GM19193 (cell line): ENCODE measurements around the gene CHMP3.

Source experiments
- POLR2A ChIP-seq: IDR thresholded peaks from 4 replicates; pipeline ENCODE4 v1.6.1; 2011; ENCODE audit not compliant: insufficient read depth, insufficient read length; ENCODE audit errors: extremely low read depth

The CHMP3 gene

DNA sequence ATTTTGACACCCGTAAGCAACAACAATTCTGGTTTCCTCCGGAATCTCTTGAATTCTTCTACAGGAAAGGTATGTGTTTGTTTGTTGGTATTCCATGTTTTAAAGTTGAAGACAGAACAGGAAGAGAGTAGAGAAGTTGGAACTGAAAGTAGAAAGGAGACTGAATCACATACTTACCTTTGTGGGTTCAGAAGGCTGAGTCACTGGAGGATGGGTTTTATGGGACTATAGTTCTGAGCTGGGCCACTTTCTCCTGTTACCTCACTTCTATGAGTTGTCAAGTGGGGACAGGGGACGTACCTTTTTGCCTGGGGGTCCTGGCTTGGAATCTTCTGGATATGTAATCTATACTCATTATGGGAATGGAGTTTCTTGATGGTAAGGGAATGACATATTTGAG lies 81.2 kb downstream of the CHMP3 start:
- no peak for TF ChIP-seq POLR2A

DNA sequence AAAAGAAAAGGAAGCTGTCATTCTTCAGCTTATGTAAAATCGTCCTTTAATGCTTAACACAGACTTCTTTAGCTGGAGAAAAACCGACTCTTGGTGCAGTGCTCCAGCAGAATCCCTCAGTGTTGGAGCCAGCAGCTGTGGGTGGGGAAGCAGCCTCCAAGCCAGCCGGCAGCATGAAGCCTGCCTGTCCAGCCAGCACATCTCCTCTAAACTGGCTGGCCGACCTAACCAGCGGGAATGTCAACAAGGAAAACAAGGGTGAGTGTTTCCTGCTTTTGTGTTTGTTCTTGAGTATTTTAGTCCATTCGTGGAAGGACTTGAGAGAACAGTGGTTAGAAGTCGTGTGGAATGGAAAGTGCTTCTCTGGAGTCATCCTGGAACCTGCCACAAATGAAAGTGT lies 83.1 kb downstream of the CHMP3 start:
- TF ChIP-seq POLR2A: no peak

DNA sequence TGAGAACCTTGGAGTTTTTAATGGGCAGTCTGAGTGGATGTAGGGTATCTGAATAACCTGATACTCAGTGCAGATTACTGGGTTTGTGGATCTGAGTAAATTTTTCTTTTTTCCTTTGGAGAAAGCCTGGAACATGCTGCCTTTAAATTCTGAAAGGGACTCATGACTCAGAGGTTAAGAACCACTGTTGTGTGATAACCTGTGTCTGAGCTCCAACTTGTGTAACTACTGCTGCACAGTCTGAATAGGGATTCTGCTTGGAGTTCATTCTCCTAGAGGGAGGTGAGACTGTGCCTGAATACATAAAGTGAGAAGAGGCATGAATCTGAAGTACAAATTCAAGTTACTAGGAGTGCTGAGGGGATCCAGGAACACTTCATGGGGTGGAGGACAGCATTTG lies 85.9 kb downstream of the CHMP3 start:
- TF ChIP-seq POLR2A: no peak

DNA sequence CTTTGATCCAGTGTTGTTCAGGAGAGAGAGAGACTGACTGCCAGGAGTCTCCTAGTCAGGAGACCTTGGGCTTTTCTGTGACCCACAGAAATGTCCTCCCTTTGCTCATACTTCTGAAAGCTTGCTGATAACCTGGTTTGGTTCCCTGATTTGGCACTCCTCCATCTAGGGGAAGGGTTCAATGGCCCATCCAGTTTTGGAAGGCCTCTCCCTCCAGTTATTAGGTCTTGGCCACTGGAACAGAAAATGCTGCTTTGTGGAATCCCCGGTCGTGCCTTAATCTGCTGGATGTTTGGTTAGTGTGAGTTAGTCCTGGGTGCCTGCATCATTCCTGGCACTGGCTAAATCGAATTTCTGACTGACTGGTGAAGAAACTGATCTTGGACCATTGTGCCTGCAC lies 86.3 kb downstream of the CHMP3 start:
- TF ChIP-seq POLR2A: no peak

DNA sequence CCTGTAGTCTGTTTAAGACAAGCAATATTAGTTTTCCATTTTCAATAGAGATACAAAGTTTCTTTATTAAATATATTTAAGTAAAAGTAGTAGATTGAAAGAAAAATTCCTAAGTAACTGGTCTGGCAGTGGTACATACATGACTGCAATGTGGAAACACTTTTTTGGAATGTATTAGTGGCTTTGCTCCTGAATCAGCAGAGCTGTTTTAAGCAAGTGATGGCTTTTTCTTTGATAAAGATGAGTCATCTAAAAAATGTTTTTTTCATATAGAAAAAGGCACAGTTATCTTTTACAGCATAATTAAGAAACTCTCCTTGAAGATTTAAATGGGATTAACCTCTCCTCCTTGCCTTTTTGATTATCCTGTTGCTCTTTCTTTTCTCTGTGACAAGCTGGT lies 87.2 kb downstream of the CHMP3 start:
- TF ChIP-seq POLR2A: no peak

DNA sequence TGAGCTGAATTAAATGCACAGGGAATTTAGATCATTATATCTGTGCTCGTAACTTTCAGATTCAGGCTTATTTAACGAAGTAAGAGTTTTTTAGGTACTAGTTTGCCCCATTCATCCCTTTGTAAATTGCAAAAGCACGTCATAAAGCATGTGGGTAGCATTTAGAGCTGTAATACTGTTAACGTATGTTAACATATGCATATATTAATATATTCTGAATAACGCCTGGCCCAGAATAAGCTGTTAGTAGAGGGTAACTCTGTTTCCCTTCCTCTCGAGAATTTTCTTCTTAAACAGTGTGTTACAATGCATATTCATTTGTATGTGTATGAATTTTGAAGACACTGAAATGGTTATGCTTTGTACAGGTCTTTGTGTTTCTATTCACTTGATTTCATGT lies 91.6 kb downstream of the CHMP3 start:
- no peak for TF ChIP-seq POLR2A

DNA sequence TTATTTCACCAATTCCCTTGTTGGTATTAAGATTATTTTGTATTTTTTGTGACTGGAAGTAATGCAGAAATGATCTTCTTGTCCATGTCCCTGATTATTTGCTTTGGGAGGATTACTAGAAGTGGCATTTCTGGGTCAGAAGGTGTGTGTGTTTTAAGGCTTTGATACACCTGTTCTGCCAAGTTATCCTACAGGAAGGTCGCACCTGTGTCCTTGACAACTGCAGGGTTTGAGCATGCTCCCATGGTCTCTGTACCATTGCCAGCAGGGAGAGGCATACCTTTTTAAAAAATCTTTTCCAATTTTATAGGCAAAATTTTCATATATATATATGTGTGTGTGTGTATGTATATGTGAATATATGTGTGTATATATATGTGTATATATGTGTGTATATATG lies 92.4 kb downstream of the CHMP3 start:
- TF ChIP-seq POLR2A: no peak

DNA sequence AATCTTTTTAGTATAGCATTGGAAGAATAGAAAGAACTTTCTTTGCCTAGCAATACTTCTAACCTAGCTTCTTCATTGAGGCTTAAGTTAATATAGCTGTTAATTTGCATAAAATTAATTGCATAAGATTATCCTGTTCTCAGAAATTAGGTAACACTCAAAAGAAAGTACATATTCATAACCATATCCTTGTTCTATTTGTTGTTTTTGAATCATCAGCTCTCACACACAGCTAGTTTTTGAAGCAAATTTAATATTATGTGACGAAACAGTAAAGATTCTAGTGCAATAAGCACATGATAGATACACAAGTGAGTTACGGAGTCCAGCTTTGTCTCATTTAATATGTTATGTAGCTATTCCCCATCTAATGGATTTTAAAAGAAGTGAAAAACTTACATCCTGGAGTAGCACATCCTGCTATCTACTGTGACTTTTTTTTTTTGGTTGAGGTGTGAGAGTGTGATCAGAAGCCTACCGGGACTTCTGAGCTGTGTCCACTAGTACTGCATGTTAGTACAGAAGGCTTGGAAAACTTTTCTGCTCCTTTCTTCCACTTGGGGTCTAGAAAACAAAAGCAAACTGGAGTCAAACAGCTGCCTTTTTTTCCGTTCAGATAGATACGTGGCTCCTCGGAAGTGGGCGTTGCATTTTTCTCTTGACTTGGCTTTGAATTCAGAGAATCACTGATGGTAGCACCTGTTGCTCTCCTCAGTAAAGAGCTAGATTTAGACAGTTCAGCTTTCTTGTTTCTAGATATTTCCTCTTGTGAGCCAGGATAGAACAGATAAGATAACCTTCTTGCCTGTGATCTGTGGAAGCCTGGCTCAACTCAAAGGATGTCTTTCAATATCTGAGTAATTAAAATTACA lies 94.8 kb downstream of the CHMP3 start:
- no peak for TF ChIP-seq POLR2A

DNA sequence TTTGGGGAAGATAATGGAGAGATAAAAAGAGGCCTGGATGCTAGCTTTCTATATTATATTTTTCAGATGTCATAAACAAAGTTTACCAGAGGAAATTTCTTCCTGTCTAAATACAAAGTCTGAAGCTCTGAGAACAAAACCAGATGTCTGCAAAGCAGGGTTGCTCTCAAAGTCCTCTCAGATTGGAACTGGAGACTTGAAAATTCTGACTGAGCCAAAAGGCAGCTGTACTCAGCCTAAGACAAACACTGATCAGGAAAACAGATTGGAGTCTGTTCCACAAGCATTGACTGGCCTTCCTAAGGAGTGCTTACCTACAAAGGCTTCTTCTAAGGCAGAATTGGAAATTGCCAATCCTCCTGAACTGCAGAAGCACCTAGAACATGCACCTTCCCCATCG lies 96.9 kb downstream of the CHMP3 start:
- TF ChIP-seq POLR2A: no peak

DNA sequence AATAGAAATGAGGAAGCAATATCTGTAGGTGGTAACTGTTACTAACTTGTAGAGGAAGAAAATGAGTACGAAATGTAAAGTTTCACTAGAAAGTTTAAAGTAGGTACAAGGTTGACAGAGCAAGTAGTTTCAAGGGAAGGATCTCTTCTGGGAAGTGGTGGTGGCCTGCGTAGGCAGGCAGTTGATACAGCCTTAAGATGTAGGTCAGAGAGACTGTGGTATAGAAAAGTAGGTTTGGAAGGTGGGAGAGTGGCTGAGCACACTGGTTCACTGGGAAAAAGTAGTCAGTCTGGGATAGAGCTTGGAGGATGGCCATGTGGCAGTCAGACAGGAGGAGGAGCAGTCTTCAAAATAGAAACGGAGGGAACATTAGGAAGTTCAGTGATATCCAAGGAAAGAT lies 98.6 kb downstream of the CHMP3 start:
- TF ChIP-seq POLR2A: no peak

DNA sequence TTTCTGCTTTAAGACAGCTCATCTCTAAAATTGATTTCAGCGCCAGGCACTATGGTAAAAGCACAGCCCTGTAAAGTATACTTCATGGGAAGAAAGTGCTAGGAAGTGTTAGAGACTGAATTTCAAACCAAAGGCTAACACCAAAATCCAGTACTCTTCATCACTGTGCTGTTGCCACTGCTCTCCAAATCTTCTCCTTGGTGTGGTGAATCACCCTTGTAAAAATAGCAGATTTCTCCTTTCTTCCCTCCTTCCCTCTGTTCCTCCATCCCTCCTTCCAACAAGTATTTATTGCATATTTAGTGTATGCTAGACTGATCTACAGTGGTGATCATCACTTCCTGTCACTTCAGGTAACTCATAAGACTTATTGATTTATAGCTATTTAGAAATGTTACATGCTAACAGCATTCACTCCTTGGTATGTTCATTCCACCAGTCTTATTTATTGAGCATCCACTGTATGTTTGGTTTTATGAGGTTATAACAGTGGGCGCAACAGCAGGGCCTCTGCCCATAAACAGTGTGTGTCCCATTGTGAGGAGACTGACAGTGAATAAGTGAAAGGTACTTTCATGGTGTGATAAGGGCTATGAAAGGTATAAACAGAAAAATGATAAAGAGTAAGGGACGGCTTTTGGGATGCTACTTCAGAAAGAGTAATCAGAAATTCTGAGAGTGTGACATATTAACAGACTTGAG lies 102.0 kb downstream of the CHMP3 start:
- no peak for TF ChIP-seq POLR2A

DNA sequence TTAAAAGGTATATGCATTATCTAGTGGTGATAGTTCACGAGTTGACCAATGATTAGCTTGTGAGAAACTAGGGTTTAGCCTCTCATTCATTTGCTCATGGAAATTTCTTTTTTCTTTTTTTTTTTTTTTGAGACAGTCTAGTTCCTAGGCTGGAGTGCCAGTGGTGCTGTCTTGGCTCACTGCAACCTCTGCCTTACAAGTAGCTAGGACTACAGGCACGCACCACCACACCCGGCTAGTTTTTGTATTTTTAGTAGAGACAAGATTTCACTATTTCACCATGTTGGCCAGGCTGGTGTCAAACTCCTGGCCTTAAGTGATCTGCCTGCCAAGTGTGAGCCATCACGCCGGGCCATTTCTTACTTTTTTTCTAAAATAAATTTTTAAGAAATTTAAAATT lies 108.1 kb downstream of the CHMP3 start:
- TF ChIP-seq POLR2A: no peak

DNA sequence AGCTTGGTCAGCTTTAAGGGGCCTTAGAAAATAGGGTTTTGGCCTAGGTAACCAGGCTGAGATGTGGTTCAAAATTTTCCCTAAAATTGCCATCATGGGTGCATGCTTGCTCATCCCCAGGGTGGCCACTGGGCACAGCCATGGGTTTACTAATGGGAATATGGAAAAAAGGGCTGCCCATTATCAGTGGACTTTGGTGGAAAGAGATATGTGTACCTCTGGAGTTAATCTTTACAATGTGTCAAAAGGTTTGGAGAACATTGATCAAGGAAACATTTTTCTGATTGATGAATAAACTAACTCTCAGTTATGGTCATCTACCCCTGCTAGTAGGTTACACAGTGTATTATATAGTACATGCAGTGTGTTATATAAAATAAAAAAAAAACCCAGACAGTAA lies 109.0 kb downstream of the CHMP3 start:
- no peak for TF ChIP-seq POLR2A

DNA sequence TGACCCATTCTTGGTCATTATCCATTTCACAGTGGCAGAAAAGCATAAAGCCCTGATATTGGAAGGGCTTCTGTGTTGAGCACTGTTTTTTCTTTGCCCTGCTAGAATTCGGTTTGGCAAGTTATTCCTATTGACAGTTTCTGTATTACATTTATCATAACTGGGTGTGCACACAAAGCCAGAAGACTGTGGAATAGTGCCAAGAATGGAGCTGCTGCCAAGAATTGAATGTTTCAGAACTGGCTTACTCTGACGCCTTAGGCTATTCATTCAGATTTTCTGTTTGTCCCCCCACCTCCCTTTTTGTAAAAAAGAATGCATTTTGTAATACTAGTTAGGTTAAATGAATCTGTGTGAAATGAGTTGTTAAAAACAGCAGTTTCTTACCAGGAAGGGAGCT lies 109.4 kb downstream of the CHMP3 start:
- no peak for TF ChIP-seq POLR2A
